Panc1 (cell line): ENCODE data around the gene LEKR1.

Experiments
- POLR2AphosphoS5 ChIP-seq: IDR thresholded peaks from 2 replicates; pipeline ENCODE4 v1.6.1; 2012; ENCODE audit warnings: mild to moderate bottlenecking, low read depth, low read length, moderate library complexity
- SIN3A ChIP-seq: IDR thresholded peaks from 2 replicates; pipeline ENCODE4 v1.6.1; 2012; ENCODE audit warnings: low read depth, mild to moderate bottlenecking, low read length, moderate library complexity, borderline replicate concordance; ENCODE audit not compliant: insufficient read depth
- TCF7L2 ChIP-seq: IDR thresholded peaks from 2 replicates; pipeline ENCODE4 v1.6.1; 2011; ENCODE audit warnings: mild to moderate bottlenecking, low read depth, low read length, inconsistent platforms
- TF ChIP-seq, protein P1 (sequence below): fragments of 450-650 bp; IDR thresholded peaks from 2 replicates; pipeline ENCODE4 v1.5.1; 2017; ENCODE audit warnings: mild to moderate bottlenecking
- TF ChIP-seq, protein P2 (sequence below), 2 experiments: IDR thresholded peaks; 2 replicates each; pipeline ENCODE4 v1.6.1; 2011 to 2012; ENCODE audit warnings: low read depth in 2 of 2, control low read depth in 1 of 2, low read length in 1 of 2, mild to moderate bottlenecking in 1 of 2, moderate library complexity in 1 of 2; ENCODE audit not compliant: insufficient read depth in 1 of 2

DNA sequence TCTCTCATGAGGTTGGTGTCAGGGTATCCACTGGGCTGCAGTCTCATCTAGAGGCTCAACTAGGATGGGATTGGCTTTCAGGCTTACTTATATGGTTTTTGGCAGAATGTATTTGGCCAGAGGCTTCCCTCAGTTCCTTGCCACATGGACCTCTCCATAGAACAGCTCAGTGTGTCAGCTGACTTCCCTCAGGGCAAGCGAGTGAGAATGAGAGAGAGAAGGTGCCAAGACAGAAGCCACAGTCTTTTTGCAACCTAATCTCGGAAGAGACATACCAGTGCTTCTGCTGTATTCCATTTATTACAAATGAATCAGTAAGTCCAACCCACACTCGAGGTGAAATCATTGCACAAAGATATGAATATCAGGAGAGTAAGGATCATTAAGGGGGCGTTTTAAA lies 204.6 kb downstream of the LEKR1 start:
- TF ChIP-seq, protein P1, sequence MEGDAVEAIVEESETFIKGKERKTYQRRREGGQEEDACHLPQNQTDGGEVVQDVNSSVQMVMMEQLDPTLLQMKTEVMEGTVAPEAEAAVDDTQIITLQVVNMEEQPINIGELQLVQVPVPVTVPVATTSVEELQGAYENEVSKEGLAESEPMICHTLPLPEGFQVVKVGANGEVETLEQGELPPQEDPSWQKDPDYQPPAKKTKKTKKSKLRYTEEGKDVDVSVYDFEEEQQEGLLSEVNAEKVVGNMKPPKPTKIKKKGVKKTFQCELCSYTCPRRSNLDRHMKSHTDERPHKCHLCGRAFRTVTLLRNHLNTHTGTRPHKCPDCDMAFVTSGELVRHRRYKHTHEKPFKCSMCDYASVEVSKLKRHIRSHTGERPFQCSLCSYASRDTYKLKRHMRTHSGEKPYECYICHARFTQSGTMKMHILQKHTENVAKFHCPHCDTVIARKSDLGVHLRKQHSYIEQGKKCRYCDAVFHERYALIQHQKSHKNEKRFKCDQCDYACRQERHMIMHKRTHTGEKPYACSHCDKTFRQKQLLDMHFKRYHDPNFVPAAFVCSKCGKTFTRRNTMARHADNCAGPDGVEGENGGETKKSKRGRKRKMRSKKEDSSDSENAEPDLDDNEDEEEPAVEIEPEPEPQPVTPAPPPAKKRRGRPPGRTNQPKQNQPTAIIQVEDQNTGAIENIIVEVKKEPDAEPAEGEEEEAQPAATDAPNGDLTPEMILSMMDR = no peak
- no peak for TF ChIP-seq TCF7L2
- no peak for TF ChIP-seq POLR2AphosphoS5
- TF ChIP-seq, protein P2, sequence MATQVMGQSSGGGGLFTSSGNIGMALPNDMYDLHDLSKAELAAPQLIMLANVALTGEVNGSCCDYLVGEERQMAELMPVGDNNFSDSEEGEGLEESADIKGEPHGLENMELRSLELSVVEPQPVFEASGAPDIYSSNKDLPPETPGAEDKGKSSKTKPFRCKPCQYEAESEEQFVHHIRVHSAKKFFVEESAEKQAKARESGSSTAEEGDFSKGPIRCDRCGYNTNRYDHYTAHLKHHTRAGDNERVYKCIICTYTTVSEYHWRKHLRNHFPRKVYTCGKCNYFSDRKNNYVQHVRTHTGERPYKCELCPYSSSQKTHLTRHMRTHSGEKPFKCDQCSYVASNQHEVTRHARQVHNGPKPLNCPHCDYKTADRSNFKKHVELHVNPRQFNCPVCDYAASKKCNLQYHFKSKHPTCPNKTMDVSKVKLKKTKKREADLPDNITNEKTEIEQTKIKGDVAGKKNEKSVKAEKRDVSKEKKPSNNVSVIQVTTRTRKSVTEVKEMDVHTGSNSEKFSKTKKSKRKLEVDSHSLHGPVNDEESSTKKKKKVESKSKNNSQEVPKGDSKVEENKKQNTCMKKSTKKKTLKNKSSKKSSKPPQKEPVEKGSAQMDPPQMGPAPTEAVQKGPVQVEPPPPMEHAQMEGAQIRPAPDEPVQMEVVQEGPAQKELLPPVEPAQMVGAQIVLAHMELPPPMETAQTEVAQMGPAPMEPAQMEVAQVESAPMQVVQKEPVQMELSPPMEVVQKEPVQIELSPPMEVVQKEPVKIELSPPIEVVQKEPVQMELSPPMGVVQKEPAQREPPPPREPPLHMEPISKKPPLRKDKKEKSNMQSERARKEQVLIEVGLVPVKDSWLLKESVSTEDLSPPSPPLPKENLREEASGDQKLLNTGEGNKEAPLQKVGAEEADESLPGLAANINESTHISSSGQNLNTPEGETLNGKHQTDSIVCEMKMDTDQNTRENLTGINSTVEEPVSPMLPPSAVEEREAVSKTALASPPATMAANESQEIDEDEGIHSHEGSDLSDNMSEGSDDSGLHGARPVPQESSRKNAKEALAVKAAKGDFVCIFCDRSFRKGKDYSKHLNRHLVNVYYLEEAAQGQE (IDR thresholded peaks at IDR 0.05; ENCODE audit: insufficient read depth in 1 of 2, low read depth in 2 of 2, low read length in 1 of 2) = no peak
- no peak for TF ChIP-seq SIN3A
